AG04450 (cell line): ENCODE measurements around the gene PHAF1. TPM values are rescaled to one million over a fixed set of nuclear protein-coding genes. Genes with fewer than 3 reads are reported as not detected.

Source experiments
- CTCF ChIA-PET: fragments of 300-600, 350-600 bp; formaldehyde crosslinking; extraction: SDS; loops from one replicate; lab custom pipeline; 2022; ENCODE audit warnings: antibody characterized with exemption, inconsistent platforms; lab: Charles Lee
- POLR2A ChIA-PET: fragments of 350-600 bp; formaldehyde crosslinking; extraction: SDS; loops from one replicate; lab custom pipeline; 2021; ENCODE audit warnings: antibody characterized with exemption, inconsistent platforms; lab: Yijun Ruan, JAX
- DNase-seq: peaks from one replicate; pipeline ENCODE4 v3.0.0-alpha.2; 2011; ENCODE audit warnings: low read depth, low spot score
- H3K27ac ChIP-seq: one replicate; pipeline ENCODE4 v1.5.1; 2012; ENCODE audit warnings: low read depth, low read length, control low read depth
- H3K27me3 ChIP-seq: one replicate; pipeline ENCODE4 v1.6.0; 2012; ENCODE audit warnings: low read length; ENCODE audit not compliant: control insufficient read depth, insufficient read depth
- H3K4me3 ChIP-seq: 2 replicates; pipeline ENCODE4 v1.5.1; 2011; ENCODE audit warnings: mild to moderate bottlenecking, low read depth, low read length, control low read depth
- H3K9me3 ChIP-seq: 2 replicates; pipeline ENCODE4 v1.5.1; 2012; ENCODE audit warnings: low read length; ENCODE audit not compliant: control insufficient read depth, insufficient read depth
- CTCF ChIP-seq: IDR thresholded peaks from 2 replicates; pipeline ENCODE4 v1.5.1; 2011; ENCODE audit warnings: low read depth, low read length, control low read depth, inconsistent platforms
- polyA plus RNA-seq: library from polyadenylated mRNA; depleted of rRNA; stranded (reverse); fragments of >200 nt; gene quantifications from 2 replicates; pipeline ENCODE4 v1.2.3, GENCODE V29; 2011; rRNA removed

The PHAF1 gene
- polyA plus RNA-seq, 1 experiment = 26.1 TPM

- TF ChIP-seq CTCF = no peak
- H3K9me3 ChIP-seq = no peaks in the 10 kb centered on the region; the same call in 1 of the 2 replicates
- ChIA-PET CTCF (interaction anchor here (0.5 to 1.4 kb wide), 9 partner anchors 8 to 250 kb away, joined by 3 to 5 read pairs (median 4); partner anchors contain the start of gene CES3), POLR2A (interaction anchor here (1.0 to 2.4 kb wide), 5 partner anchors 11 to 63 kb away, joined by 3 to 9 read pairs (median 3); partner anchors contain the start of gene TMEM208)
- no peak for DNase-seq
- H3K4me3 ChIP-seq = no peak overlapping the region
- no peak overlapping the region for H3K27ac ChIP-seq
- no peaks in the 10 kb centered on the region for H3K27me3 ChIP-seq
Observed at GRCh38 chr16:67197704-67198103, 88.0 kb downstream of the PHAF1 start.

Other genes starting within 250 kb of the PHAF1 start
- gene PDP2, start 229.4 kb upstream of the PHAF1 start, polyA plus RNA-seq = 11.8 and 12.1 TPM in 2 replicates
- gene CDH16, start 191.1 kb upstream of the PHAF1 start, polyA plus RNA-seq = not detected in 2 replicates
- 1.9 and 2.7 TPM in 2 replicates for gene RRAD, start 184.4 kb upstream of the PHAF1 start, polyA plus RNA-seq
- gene CIAO2B, start 175.5 kb upstream of the PHAF1 start, polyA plus RNA-seq = 131 and 166 TPM in 2 replicates
- gene CES2, start 174.4 kb upstream of the PHAF1 start, polyA plus RNA-seq = 20.7 and 24.9 TPM in 2 replicates
- 0.06 and 0.12 TPM in 2 replicates for gene CES3, start 148.7 kb upstream of the PHAF1 start, polyA plus RNA-seq
- 2.8 and 3.3 TPM in 2 replicates for gene CES4A, start 121.4 kb upstream of the PHAF1 start, polyA plus RNA-seq
- 35.9 and 46.1 TPM in 2 replicates for gene CBFB, start 80.8 kb upstream of the PHAF1 start, polyA plus RNA-seq
- gene B3GNT9, start 41.1 kb downstream of the PHAF1 start, polyA plus RNA-seq = 18.6 and 25.6 TPM in 2 replicates
- 9.4 and 10.9 TPM in 2 replicates for gene TRADD, start 50.0 kb downstream of the PHAF1 start, polyA plus RNA-seq
- 2.7 and 3.2 TPM in 2 replicates for gene FBXL8, start 50.0 kb downstream of the PHAF1 start, polyA plus RNA-seq
- 0.82 and 1.0 TPM in 2 replicates for gene HSF4, start 54.8 kb downstream of the PHAF1 start, polyA plus RNA-seq
- gene NOL3, start 60.6 kb downstream of the PHAF1 start, polyA plus RNA-seq = 8.2 and 10.7 TPM in 2 replicates
- 13.9 and 18.1 TPM in 2 replicates for gene MATCAP1, start 74.0 kb downstream of the PHAF1 start, polyA plus RNA-seq
- gene EXOC3L1, start 80.2 kb downstream of the PHAF1 start, polyA plus RNA-seq = not detected in 2 replicates
- gene E2F4, start 82.2 kb downstream of the PHAF1 start, polyA plus RNA-seq = 50.0 and 57.9 TPM in 2 replicates
- 0.57 and 0.74 TPM in 2 replicates for gene ELMO3, start 89.2 kb downstream of the PHAF1 start, polyA plus RNA-seq
- 38.5 and 46.8 TPM in 2 replicates for gene TMEM208, start 117.2 kb downstream of the PHAF1 start, polyA plus RNA-seq
- 21.2 and 25.4 TPM in 2 replicates for gene FHOD1, start 137.5 kb downstream of the PHAF1 start, polyA plus RNA-seq
- 2.4 and 3.1 TPM in 2 replicates for gene SLC9A5, start 139.0 kb downstream of the PHAF1 start, polyA plus RNA-seq
- gene PLEKHG4, start 169.6 kb downstream of the PHAF1 start, polyA plus RNA-seq = 17.2 and 23.3 TPM in 2 replicates
- 0.21 and 0.25 TPM in 2 replicates for gene KCTD19, start 216.8 kb downstream of the PHAF1 start, polyA plus RNA-seq
- gene LRRC36, start 216.9 kb downstream of the PHAF1 start, polyA plus RNA-seq = 0.21 and 0.41 TPM in 2 replicates